ENCODE measurements around the gene SH3BP5.

SH3BP5 gene

DNA sequence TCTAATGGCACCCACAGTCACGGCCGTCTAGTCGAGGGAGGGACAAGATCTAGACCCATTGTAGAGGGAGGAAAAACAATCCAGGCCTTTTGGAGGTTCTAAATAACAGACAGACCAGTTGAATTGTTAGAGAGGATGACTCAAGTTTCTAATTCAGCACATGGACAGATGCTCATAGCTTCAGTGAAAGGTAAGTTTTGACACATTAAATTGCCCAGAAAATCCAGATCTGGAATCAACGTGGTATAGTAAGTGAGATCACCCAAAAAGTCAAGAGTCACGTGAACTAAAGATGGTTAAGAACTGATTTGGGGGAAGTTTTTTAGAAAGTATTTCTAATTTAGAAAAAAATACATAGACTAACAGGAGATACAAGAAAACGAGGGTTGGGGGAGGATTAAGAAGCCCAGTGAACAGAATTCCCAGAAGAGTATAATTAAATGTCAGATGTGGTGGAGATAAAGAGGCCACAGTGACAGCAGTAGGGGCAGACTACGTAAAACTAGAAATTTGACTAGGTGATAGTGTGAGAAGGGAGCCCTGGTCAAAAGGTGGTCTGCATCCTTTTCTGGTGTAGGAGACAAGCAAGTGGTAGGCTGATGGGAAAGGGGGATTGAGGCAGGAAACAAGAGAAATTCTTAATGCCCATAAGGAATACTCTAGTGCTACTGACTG lies 79.2 kb downstream of the SH3BP5 start:
- DNase-seq (ENCODE audit: low read depth in 2 of 2), result no peak

DNA sequence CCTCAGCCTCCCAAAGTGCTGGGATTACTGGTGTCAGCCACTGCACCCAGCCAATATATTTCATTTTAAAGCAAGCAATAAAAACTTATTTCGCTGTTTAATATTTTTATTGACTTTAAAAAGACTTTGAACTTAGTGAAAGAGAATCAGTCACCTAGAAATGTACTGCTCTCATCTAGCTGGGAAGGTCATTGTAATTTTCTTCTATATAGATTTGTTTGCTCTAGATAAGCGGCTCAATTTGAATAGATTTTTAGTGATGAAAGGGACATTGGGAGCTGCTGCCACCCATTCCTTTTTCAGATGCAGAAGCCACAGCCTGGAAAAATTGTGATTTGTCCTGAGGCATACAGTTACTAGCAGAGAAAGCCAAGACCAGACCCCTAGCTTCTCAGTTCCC lies 86.2 kb downstream of the SH3BP5 start:
- no peak for DNase-seq (ENCODE audit: low read depth in 2 of 2)

DNA sequence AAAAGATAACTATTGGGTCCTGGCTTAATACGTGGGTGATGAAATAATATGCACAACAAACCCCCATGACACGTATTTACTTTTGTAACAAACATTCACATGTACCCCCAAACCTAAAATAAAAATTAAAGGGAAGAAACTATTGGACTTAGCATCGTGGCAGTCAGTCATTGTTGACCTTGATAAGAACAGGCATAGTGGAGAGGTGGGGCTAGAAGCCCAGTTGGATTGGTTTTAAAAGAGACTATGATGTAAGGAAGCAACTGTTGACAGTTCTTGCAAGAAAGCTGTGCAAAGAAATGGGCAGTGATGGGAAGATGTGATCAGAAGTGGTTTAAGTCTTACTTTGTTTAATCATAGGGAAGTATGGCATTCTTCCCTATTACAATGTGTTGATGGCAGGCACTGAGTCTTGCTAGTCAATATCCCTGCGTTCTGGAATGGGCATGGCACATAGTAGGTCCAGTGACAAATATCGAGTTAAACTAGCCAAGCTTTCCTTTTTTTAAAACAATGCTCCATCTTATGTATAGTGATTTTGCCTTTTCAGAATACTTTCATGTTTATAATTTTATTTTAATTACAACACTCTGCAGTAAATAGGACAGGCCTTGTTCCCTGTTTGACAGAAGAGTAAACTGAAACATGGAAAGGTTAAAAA lies 88.4 kb downstream of the SH3BP5 start:
- DNase-seq (ENCODE audit: low read depth in 2 of 2), result no peak

DNA sequence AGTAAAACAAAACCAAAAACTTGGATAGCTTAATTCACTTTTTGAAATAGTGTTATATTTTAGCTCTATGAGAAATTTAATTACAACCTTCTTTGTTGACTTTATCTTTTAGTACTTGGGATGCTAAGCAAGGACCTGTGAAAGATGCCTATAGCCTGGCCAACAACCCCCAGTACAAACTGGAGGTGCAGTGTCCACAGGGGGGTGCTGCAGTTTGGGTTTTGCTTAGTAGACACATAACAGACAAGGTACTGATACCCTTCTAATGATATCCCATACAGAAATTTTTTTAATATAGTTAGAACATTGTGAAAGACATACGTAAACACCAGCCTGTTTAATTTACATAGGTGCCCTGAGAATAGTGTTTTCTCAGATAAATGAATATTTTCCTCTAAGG lies 91.0 kb downstream of the SH3BP5 start:
- DNase-seq (ENCODE audit: low read depth in 2 of 2), result peak; percentile 7 to 22

DNA sequence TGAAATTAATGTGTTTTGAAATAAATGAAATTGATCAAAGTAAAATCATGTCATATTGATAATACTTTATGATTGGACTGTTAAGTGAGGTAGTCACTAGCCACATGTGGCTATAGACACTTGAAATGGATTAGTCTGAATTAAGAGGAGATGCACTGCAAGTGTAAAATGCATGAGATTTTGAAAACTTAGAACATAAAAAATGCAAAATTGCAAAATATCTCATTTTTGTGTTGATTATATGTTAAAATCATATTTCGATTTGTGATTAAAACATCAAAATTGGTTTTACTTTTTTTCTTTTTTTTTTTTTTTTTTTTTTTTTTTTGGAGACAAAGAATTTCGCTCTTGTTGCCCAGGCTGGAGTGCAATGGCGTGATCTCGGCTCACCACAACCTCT lies 103.1 kb downstream of the SH3BP5 start:
- DNase-seq (ENCODE audit: low read depth in 2 of 2), result no peak

DNA sequence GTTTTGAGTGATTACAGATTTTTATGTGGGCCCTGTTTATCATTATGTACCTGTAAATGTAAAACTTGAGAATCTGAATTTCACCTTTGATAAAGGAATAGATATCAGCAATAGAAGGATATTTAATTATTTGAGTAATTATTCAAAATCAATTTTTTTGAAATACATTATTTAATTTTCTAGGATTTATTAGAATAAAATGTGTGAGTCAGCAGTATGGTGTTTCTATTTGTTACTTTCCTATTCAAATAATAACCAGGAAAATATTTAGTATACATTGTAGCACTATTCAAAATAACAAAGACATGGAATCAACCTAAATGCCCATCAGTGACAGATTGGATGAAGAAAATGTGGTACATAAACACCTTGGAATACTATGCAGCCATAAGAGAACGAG lies 104.2 kb downstream of the SH3BP5 start:
- no peak for DNase-seq (ENCODE audit: low read depth in 2 of 2)

DNA sequence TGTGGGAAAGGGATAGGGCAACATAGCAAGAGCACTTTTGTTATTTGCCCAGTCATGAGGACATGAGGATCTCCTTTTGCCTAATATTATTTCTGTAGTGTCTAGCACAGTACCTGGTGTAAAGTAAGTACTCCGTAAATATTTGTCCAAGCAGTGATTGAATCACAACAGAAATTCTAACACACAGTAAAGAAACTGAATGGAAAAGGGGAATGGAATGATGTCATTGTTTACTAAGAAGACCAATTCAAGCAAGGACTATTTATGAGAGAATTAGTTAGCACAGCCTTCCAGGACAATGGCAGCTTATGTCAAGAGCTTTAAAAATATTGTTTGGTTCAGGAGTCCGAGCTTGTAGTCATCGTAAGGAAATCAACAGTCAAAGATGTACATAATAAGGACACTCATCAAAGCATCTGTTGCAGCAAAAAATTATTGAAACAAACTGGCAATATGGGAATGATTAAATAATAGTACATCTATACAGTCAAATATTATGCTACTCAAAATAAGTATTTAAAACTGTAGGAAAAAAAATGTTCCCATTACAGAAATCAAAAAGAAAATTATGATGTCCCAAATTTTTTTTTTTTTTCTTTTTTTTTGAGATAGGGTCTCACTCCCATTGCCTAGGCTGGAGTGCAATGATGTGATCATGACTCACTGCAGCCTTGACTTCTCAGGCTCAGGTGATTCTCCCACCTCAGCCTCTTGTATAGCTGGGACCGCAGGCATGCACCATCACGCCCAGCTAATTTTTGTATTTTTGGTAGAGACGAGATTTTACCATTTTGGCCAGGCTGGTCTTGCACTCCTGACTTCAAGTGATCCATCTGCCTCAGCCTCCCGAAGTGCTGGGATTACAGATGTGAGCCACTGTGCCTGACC lies 108.5 kb downstream of the SH3BP5 start:
- DNase-seq (ENCODE audit: low read depth in 2 of 2), result no peak

DNA sequence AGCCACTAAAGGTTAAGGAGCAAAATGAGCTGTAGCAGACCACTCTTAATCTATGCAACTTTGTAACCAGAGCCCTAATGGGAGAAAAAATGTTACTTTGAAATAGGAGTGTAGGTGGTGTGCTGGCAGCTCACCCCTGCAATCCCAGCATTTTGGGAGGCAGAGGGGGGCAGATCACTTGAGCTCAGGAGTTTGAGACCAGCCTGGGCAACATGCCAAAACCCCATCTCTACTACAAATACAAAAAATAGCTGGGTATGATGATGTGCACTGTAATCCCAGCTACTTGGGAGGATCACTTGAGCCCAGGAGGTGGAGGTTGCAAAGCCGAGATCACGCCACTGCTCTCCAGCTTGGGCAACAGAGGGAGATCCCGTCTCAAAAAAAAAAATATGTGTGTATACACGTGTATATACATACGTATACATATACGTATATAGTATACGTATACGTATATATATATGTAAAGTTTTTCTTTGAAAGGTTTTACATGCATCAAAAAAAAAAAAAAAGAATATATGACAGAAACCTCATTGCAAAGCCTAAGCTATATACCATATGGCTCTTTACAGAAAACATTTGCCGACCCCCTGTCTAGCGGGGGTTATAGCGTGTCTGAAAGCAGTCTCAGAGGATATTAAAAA lies 110.7 kb downstream of the SH3BP5 start:
- DNase-seq (ENCODE audit: low read depth in 2 of 2), result no peak

DNA sequence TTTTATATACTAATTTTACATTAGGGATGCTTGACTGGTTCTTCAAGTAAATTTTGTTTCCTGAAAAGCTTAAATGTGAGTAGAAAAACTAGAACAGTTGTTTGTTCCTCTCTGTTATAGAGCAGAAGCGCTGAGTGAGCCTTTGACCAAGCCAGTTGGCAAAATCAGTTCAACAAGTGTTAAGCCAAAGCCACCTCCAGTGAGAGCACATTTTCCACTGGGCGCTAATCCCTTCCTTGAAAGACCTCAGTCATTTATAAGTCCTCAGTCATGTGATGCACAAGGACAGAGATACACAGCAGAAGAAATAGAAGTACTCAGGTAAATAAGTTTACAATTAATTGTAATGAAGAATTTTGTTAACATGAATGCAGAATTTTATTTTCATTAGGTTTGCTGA lies 111.7 kb downstream of the SH3BP5 start:
- no peak for DNase-seq (ENCODE audit: low read depth in 2 of 2)

DNA sequence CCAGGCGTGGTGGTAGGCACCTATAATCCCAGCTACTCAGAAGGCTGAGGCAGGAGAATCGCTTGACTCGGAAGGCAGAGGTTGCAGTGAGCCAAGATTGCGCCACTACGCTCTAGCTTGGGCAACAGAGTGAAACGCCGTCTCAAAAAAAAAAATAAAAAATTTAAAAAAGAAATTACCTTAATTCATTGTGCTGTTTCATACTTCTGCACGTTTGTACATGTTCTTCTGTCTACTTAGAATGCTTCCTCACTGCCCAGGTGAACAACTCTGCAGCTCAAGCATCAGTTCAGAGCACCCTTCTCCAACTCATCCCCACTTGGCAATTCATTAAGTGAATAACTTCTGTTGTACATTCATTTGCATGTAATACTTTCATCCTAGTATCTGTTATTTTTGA lies 112.3 kb downstream of the SH3BP5 start:
- no peak for DNase-seq (ENCODE audit: low read depth in 2 of 2)

DNA sequence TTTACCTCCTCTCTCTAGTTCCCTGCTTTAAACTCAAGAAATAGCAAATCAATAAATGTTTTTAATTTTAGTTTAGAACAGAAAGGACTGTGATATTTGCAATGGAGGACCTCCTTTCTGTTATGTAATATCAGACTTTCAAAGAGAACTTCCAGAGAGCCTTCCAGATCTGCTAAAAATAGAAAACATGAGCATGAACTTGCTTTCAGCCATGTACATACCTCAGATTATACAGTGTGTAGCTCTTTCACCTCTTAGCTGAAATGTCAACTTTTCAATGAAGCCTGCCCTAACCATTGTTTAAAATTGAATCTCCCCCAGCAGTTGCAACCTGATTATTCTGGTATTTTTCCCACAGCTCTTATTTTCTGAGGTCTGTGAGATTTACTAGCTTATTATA lies 113.7 kb downstream of the SH3BP5 start:
- no peak for DNase-seq (ENCODE audit: low read depth in 2 of 2)

DNA sequence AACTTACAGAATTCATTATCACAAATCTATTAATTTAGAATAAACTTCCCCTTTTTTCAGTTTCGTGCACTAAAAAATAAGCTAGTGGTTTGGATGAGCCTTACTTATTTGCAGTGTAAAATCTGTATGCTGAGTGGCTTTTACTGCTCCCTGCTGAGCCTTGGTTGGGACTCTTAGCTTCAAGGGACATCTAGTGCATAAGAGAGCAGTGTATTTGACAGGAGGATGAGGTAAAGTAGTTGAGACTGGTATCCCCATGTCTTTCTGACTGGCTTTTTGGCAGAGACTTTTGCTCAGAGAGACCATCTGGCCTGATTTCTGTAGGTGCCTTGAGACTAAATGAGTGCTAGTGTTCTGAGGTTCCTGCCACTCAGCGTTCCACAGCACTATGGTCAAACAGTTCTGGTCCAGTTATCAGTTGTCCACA lies 114.5 kb downstream of the SH3BP5 start:
- DNase-seq (ENCODE audit: low read depth in 2 of 2), result no peak

DNA sequence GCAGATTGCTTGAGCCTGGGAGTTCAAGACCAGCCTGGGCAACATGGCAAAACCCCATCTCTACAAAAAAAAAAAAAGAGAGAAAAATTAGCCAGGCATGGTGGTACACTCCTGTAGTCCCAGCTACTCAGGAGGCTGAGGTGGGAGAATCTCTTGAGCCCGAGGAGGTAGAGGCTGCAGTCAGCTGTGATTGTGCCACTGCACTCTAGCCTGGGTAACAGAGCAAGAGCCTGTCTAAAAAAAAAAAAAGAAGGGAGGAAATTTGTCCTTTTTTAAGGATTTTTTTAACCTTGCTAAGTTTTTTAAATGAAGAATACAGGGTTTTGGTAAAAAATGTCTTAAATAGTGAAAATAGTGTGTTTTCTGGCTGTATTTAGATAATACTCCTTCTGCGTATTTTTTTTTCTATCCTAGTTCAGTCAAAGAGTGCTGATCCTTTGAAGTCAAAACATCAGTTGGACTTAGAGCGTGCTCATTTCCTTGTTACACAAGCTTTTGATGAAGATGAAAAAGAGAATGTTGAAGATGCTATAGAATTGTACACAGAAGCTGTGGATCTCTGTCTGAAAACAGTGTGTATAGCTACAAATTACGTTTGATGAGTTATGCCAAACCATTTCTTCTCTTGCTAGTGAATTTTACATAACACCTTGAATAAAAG lies 115.2 kb downstream of the SH3BP5 start:
- DNase-seq (ENCODE audit: low read depth in 2 of 2), result no peak

DNA sequence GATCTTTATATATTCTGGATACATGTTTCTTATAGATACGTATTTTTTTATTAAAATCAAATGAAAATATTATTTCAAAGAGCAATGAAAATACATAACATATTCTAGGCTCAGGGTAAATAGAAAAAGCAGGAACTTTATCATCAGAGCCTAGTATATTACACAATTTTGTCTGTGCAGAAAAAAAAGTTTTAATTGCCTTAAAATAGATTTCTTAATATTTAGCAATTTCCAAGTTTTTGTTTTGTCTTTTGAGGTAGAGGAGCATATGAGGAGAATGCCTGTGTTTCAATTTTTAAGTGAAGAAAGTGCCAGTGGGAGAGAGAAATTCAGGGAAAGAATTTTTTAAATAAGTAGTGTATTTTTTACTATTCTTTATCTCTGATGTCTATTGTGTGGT lies 115.9 kb downstream of the SH3BP5 start:
- no peak for DNase-seq (ENCODE audit: low read depth in 2 of 2)

DNA sequence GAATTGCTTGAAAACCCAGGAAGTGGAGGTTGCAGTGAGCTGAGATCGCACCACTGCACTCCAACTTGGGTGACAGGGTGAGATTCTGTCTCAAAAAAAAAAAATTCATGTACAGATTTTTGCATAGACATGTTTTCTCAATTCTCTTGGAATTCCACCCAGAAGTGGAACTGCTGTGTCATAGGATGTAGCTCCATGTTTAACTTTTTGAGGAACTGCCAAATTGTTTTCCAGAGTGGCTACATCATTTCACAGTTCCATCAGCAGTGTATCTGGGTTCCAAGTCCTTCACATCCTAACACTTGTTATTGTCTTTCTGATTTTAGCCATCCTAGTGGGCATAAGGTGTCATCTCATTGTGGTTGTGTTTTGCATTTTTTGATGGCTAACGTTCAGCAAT lies 116.4 kb downstream of the SH3BP5 start:
- DNase-seq (ENCODE audit: low read depth in 2 of 2), result no peak

DNA sequence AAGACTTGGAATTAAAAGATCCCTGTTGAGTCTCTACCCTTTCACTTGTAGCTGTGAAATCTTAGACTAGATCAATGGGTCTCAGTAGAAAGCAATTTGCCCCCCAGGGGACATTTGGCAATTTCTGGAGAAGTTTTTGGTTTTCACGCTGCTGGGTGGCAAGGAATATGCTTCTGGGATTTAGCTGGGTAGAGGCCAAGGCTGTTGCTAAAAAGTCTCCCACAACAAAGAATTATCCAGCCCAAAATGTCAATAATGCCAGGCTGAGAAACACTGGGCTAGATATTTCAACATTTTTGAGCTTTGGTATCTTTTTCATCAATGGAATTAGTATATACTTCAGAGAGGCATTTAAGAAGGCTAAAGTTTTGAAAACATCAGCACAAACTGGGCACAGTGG lies 117.6 kb downstream of the SH3BP5 start:
- DNase-seq (ENCODE audit: low read depth in 2 of 2), result no peak

DNA sequence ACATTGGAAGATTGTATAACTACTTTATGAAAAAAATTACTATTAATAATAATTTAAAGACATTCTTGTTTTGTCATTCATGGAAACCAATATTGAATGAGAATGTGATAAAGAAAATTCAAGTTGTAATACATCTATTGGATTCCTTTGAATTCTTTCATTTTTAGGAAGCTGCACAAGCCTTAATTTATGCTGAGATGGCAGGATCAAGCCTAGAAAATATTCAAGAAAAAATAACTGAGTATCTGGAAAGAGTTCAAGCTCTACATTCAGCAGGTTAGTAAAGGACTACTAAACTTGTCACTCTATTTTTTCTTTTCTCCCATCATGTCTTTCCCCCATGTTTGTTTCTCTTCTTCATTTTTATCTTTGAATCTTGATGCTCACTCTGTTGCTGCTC lies 120.4 kb downstream of the SH3BP5 start:
- no peak for DNase-seq (ENCODE audit: low read depth in 2 of 2)

DNA sequence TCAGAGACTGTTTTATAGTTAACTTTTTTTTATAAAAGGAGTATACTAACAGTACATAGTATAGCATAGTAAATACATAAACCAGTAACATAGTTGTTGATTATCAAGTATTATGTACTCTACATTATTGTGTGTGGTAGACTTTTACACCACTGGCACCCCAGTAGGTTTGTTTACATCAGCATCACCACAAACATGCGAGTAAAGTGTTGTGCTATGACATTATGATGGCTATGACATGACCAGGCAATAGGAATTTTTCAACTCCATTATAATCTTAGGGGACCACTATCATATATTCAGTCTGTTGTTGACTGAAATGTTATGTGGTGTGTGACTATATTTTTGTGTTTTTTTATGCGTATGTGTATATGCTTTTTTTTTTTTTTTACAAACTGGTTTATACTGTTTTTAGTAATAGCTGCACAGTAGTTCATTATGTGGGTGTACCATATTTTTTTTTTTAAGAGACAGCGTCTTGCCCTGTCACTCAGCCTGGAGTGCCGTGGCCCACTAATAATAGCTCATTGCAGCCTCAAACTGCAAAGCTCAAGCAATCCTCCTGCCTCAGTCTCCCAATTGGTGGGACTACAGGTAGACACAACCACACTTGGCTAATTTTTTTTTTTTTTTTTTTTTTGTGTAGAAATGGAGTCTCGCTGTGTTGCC lies 124.4 kb downstream of the SH3BP5 start:
- DNase-seq (ENCODE audit: low read depth in 2 of 2), result no peak

DNA sequence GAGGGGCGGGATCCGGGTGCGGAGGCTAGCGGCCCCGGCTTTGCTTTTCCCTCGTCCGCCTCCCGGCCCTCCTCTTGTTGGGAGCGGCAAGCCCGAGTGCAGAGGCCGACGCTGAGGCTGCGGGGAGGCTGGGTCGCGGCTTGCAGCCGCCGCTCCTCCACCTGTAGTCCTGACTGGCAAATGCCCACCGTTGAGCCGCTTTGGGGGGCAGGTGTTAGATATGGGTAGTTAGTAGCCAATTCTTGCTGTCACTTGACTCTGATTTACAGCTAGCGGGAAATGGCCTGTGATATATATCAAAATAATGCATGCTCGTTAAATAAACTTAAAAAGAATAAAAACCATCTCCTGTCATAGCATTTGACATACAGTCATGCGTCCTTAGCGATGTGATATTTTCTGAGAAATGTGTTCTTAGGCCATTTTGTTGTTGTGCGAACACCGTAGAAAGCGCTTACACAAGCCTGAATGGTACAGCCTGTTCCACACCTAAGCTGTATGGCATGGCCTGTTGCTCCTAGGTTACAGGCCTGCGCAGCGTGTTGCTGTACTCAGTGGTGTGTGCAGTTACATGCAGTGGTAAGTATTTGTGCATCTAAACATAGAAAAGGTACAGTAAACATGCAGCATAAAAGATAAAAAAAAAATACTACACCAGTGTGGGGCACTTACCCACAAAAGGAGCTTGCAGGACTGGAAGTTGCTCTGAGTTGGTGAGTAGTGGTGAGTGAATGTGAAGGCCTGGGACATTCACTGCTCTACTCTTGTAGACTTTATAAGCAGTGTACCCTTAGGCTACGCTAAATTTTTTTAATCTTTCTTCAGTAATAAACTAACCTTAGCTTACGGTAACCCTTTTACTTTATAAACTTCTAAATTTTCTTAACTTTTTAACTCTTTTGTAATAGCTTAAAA lies 125.5 kb downstream of the SH3BP5 start:
- no peak for DNase-seq (ENCODE audit: low read depth in 2 of 2)

All from stimulated activated CD8-positive, alpha-beta memory T cell treated with anti-CD3 and anti-CD28 coated beads, Interleukin-7, amount 100 ng/mL, for 4 hours (primary cell).